LoVo (cell line): Measurements from ENCODE around the gene BRD3OS.

Experiments used
- DNase-seq: peaks from one replicate; pipeline ENCODE4 v3.0.0-alpha.2; 2016; ENCODE audit warnings: low spot score

The BRD3OS gene

DNA sequence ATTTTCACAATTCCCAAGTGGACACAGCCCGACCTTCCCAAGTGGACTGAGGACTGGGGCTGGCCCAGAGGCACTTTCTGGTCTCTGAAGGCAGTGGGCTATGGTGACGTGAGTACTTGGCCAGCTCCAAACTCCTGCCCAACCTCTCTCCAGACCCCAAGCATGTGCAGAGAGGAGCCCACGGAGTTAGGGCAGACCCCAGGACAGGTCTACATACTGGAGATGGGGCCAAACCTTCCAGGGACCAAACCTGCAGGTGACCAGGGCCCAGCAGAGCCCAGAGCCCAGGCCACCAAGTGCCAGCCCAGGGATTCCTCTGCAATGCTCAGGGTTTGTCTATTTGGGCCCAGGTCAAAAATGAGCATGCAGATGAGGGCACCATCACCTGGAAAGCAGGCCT is 27.2 kb downstream of the BRD3OS start:
- DNase-seq = no peak

DNA sequence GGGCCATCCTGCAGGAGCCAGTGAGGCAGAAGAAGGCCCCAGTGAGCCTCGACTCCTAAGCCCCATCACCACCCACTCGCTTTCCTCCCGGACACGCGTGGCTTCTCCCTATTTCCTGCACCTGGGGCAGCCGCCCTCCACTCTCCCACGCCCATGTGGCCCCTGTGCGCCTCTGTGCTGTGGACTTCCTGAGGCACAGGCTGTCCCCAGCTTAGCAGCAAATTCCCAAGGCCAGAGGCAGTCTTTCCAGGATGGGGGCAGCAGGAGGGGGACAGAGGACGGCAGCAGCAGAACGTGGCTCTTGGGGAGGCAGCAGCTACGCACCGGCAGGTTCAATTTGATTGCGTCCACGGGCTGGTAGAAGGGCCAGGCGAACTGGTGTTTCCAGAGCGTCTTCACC is 27.7 kb downstream of the BRD3OS start:
- DNase-seq = no peak

DNA sequence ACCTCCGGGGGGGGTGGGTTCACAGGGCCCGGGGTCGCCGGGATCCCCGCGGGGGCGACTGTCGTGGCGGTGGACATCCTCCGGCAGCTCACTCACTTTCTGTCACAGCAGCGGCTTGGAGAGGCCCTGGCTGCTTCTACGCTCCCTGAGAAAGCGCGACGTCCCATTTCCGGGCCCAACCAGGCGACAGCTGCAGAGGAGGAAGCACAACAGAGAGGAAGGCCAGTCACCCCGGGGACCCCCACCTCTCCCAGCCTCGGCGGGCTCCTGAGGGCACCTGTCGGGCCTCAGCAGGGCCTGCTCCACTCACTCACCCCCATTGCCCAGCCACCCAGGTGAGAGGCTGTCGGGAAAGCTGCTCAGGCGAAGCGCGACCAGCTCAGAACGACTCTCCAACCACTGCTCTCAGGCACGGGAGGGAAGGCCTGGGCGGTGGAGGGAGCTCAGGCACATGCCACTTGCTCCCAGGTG is 28.2 kb downstream of the BRD3OS start:
- DNase-seq = no peak

DNA sequence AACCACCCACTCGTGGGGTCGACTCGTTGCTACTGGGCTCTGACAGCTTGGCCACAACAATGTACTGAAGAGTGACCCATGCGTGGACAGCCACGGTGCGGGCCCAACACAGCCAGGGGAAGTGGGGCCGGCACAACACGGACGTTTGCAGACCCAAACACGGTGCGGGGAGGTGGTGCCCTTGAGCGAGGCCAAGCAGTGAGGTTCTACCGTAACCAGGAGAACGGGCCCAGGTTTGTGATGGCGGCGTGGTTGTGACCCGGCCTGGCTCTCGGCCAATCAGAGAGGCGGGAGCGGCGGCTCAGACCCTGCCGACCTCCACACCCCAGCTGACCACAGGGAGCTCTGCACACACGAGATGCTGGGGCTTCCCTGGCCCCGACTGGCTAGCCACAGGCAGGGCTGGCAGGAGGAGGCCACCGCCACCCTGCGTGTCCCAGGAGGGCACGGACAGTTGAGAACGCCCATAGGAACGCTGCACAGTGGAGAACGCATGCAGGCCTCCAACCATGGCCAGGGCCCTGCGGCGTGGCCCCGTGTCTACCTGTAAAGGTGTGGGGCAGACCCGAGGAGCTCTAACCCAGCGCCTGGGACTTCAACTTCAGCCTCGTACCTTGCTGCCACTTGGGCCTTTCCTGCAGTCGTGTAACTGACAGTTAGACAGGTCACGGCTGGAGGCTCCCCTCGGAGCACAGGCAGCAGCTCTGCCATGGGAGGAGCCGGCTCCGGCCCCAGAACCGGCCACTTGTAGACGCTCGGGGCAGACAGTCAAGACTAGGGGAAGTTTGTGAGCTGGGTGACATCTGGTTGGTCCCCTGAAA is 28.9 kb downstream of the BRD3OS start:
- DNase-seq = no peak

DNA sequence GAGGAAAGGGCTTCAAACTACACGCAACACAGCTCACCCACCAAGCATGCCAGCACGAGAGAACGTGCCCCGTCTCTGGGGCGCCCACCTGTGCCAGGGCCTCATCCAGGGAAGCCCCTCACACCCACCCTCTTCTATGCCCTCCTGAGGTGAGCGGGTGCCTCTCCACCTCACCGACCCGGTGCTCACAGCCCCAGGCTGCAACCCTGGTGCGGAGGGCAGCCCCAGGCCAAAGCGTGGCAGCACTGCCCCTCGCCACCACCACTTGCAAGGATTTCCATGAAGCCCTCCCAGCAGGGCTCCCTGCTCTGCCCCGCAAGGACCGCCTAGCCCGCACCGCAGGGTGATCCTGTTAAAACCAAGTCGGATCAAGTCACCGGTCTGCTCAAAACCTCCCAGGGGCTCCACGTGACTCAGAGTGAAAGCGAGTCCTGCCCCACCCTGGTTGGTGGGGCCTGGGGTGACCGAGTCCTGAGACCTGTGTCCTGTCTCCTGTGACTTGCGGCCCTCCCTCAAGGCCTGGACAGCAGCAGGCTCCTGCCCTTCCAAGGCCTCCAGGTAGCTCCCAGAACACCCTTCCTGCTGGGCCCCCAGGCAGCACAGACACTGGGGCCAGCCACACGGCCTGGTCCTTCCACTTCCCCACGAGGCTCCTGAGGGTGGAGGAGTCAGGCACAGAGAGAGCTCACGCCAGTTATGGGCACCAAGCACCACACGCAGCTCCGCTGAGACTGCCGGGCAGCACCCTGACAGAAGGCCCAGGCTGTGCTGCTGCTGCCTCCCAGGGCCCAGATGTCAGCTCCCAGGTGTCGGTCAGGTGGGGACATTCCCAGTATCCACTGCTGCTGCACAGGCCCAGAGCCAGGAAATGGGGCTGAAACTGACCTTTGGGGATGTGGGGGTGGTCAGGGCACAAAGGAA is 29.9 kb downstream of the BRD3OS start:
- DNase-seq = no peak

DNA sequence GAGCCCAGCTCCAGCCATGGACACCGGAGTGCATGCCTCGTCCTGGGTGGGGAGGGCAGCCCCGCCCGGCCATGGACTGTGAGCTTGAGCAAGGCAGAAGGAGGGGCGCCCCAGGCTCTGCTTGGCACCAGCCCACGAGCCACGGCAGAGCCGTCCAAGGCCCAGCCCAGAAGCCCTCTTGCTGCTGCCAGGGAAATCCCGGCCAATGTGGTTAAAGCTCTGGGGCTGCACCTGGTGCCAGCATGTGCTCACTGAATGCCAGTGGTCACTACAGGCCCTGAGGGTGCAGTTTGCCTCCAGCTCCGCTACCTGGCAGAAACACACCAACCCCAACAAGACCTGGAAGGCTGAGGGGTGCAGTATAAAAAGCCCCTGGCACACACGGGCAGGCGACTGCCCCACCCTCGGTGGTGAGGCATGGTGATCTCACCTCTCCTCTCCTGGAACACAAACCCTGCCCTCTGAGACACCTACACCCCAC is 30.7 kb downstream of the BRD3OS start:
- peak; percentile 68 for DNase-seq

DNA sequence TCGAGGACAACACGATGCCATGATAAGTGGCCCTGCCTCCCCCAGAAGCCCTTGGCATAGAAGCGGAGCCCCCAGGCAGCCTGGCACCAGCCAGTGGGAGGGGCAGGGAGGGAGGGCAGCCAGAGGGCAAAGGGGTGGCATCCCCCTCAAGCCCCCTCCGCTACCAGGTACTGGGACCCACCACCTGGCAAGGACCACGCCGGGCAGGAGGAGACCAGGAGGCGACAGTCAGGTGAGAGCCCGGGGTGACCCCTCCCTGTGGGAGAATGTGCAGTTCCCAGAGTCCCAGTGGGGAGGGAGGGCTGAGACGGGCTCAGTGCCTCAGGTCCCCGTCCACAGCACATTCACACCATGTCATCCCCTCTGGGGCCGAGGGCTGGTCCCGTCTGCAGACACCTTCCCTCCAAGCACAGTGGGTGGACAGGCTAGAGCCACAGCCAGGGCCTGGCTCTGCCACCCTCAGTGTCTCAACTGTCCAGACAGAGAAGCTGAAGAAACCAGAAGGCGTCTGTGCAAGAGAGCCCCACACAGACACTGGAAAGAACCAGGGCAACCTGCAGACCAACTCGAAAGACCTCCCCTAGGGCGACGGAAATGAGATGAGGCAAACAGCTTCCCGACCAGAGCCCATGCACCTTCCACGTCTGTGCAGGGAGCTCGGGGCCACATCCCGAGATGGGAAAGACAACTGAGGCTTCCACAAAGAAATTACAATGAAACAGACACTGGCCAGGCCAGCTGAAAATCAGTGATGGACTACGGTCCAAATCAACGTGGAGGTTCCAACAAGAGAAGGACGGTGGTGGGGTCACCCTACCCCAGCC is 31.4 kb downstream of the BRD3OS start:
- no peak for DNase-seq

DNA sequence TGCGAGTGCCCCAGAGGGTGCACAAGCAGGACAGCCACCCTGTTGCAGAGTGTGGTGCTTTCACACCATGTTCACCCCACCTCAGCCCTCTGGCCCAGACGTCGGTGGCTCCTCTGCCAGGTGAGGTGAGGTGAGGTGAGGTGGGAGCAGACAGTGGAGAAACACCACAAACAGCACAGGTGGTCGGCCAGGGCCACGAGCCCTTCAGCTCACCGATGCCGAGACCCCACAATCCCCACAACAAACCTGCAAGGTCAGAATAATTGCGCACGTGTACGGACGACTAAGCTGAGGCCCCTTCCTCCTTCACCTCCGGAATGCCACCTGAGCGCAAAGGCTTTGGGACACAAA is 32.0 kb downstream of the BRD3OS start:
- DNase-seq = no peak

DNA sequence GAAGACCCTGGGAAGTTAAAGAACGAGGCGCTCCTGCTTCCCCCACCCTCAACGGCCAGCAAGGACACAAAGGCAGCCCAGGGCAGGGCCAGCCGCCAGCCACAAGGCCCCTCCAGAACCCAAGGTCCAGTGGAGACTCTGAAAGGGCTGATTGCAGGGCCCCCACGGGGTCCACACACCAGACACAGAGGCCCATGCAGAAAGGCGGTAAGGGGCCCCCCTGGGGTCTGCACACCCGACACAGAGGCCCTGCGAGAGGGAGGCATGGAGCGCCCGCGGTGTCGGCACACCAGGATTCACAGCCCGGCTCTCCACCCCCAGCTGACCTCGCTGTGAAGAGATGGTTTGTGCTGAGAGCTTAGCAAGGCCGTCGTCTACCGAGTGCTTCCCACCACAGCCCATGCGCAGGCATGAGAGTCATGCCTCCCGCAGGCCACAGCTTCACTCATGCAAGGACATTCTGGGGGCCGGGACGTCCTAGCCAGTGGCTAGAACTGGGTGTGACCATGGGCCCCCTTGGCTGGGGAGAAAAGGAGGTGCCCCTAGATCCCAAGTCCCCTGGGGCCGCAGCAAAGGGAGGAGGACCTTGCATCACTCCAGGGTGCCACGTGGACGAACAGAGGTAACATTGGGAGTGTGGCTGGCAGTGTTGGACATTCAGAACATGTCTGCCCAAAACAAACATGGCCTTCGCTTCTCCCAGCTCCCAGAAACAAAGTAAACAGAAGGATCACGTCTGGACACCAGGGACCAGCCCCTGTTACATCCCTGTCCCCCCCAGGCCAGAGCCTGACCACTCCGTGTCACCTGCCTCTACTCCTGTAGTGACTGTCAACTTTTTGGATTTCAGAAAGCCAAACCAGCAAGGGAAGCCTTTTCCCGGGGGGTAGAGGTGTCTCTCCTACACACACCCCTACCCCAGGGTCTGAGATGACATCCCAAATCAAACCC is 32.7 kb downstream of the BRD3OS start:
- no peak for DNase-seq

DNA sequence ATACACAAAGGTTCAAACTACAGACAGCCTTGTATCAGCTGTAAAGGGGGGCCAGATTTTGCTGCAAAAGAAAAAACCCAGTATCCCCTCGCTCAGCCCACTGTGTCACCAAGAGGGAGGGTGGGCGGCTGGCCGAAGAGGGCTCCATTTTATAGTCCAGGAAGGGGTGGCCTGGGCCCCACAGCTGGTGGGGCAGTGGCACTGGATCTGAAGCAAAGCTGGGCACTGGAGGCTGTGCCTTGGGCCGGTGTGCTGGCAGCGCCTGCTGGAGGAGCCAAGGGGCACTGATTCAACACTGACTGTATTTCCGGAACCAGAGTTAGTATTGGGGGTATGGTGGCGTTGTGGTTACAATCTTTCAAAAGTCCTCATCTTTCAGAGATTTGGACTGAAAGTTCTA is 33.4 kb downstream of the BRD3OS start:
- DNase-seq = no peak

DNA sequence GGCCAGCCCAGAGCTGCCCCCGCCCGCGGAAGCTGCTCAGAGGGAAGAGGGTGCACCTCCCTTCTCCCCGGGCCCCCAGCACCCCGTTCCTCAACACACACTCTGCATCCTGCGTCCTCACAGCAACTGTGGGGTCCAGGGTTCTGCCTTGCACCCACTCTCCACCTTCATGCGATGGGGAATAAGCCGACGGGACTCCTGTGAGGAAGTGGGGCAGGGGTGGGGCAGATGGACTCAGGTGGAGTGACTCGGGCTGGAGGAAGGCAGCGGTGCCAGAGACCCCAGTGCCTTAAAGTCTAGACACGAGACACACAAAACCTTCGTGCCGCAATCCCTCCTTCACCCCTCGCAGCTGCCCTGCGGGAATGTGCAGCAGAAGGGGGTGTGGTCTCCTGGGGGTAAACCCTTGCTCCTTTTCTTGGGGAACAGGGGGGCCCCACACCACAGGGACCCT is 33.9 kb downstream of the BRD3OS start:
- no peak for DNase-seq

DNA sequence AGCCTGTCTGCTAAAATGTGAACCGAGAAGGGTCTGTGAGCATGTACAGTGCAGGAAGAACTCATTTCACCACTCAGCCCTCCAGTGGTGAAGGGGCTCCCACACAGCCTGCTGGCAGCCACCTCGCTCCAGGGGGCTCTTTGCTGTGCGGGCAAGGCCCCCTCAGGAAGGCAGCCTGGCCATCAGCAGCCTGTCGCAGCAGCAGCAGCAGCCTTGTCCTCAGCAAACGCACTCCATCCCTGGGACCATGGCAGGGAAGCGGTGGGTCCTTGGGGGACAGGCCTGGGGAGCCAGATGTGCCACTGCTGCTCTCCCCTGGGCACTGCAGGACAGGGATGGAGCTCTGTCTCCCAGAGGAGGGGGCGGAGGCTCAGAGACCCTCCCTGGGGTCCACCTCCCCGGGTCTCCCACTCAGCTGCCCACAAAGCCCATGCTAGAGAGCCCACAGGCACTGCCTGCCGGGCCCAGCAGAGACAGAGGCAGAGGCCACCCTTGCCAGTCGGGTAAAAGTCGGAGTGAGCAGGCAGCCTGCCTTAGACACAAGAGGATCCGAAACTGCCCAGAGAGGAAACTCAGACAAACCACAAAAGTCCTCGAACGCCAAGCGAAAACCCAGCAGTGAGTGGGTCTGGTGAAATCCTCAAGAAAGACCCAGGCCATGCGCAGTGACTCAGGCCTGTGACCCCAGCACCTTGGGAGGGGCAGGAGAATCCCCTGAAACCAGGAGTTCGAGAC is 34.5 kb downstream of the BRD3OS start:
- DNase-seq = no peak

DNA sequence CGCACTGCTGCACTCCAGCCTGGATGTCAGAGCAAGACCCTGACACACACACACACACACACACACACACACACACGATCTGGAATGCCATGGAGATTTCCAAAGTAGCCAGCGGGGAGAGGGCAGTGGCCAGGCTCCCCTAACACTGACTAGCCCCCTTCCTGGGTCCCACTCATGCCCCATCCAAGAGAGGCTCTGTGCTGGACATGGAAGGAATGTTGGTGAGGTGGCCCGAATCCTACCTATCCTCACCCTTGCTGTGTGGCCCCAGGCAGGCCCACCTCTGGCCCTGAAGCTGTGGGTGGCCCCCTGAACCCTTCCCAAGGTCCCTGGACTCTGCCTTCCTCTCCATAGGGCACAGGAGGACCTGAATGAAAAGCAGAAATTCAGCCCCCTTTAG is 35.3 kb downstream of the BRD3OS start:
- no peak for DNase-seq

DNA sequence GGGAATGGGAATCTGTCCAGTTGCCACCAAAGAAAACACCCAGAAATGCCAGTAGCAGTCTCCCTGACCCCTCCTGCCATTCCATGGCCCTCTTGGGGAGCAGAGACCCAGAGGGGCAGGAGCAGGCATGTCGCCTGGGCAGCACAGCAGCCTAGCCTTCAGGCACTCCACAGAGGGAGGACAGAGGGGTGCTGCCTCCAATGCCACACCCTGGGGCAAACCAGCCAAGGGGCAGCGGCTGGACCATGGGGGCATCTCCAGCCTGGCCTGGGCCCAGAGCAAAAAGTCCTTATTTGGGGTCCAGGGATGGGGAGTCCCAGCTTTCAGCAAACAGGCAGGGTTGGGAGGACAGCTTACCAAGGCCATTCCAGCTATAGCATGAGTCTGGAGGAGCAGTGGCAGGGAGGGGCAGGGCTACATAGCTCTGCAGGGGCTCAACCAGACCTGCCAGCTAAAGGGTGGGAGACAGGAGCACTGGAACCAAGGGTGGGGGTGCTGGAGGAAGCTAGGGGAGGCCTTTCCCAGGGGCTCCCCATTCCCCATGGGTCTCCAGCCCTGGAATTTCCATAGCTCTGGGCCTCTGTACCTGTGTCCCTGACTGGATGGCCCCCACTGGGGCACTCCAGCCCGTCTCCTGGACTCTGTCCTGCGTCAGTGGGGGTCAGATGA is 35.9 kb downstream of the BRD3OS start:
- no peak for DNase-seq

DNA sequence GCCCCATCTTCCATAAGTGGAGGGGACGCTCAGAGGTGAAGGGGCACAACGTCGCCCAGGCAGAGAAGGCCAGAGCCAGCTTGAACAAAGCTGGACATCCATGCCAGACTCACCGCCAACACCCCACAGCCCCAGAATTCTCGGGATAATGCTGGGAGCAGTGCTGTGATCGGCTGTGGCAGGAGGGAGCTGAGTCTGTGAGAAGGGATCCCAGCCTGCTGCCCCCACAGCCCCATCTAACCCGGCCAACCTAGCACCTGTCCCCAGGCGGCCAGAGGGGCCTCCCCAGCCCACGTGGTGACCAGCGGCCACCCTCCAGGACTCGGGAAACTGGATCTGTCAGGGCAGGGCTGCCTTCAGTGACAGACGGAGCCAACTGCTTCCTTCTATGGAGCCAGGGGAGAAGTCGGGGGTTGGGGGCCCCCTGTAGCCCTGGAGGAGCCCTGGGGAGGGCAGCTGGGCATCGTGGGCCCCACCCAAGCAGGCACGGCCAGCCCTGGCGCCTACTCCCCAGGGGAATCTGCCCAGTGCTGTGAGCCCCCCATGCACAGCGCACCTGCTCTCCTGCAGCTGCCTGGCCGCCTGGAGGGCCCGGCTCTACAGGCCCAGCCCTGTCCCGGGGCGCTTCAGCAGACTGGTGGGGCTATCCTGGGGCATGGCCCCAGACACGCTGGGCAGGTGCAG is 36.5 kb downstream of the BRD3OS start:
- no peak for DNase-seq

DNA sequence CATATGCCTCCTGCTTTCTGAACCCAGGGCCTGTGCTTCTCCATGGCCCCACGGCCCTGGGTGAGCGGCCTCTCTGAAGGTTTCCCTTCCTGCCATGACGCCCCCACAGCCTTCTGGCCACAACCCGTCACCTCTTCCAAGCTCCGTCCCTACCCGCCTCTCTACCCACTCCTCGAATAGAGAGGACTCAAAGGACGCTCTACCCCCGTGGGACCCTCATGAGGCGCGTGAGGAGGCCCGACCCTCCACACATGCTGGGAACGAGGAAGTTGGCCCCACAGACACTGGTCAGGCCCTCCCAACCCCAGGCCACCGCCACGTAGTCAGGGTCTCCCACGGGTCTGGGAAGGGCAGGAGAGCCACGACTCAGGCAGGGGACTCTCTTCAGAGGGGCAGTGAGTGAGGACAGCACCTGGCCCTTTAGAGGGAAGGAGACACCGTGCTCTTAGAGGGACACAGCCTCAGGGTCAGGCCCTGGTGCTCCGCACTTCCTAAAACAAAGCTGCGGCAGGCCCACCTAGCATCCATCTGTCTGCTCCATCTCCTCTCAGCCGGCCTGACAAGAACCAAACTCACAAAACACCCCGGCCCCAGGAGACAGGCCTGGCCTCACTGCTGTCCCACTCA is 37.3 kb downstream of the BRD3OS start:
- no peak for DNase-seq

DNA sequence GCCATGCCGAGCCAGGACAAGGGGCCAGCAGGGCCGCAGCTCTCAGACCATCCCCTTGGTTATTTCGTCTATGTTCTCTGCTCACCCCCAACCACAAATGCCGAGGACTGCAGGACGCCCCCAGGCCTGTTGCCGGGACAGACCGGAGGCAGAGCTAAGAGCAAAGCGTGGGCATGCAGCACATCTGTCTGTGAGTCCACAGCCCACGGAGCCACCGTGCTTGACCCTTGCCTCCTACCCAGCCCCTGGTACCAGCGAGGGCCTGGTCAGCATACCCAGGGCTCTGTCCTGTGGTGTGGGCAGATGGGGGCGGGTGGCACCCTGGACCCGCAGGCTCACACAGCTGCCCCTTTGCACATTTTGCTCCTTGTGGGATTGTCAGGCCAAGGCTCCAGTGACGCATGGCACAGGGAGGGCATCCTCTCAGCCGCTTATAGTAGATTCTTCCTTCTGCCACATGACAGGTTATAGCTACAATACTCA is 37.8 kb downstream of the BRD3OS start:
- DNase-seq = no peak
